K562 (cell line): ENCODE results near the gene PRR7. TPM values are rescaled to one million over a fixed set of nuclear protein-coding genes. Genes with fewer than 3 reads are reported as not detected.

Experiments used
- CAMTA2 ChIP-seq: fragments of 250-450 bp; sonication (Bioruptor Pico); conservative IDR thresholded peaks from 2 replicates; pipeline ENCODE4 v1.5.1; 2022
- DACH1 ChIP-seq: fragments of 450-650 bp; IDR thresholded peaks from 2 replicates; pipeline ENCODE4 v1.6.1; 2018; ENCODE audit not compliant: partially characterized antibody
- EZH2 ChIP-seq: IDR thresholded peaks from 2 replicates; pipeline ENCODE4 v1.6.1; 2012; ENCODE audit warnings: low read depth, mild to moderate bottlenecking, inconsistent platforms, low read length, borderline replicate concordance
- GTF2A2 ChIP-seq: IDR thresholded peaks from 2 replicates; pipeline ENCODE4 v1.6.1; 2016; ENCODE audit warnings: mild to moderate bottlenecking, missing genetic modification characterization, missing compliant biosample characterization
- JUN ChIP-seq, 2 experiments: sonication (generic) in 1 of 2; formaldehyde crosslinking in 1 of 2; IDR thresholded peaks; 2 replicates each; pipeline versions ENCODE4 v1.6.1 to v1.8.0; 2012 to 2022; ENCODE audit warnings: borderline replicate concordance in 2 of 2, mild to moderate bottlenecking in 2 of 2, improper control_type of control experiment in 1 of 2, low read depth in 1 of 2, low read length in 1 of 2, missing genetic modification reagents in 1 of 2
- MAFG ChIP-seq: fragments of 450-650 bp; conservative IDR thresholded peaks from 2 replicates; pipeline ENCODE4 v1.6.1; 2016; ENCODE audit warnings: missing genetic modification characterization, missing compliant biosample characterization
- MBD2 ChIP-seq: sonication (generic); IDR thresholded peaks from 2 replicates; pipeline ENCODE4 v1.6.1; 2016; ENCODE audit warnings: low read depth, borderline replicate concordance
- MTA3 ChIP-seq: fragments of 450-650 bp; formaldehyde crosslinking; IDR thresholded peaks from 2 replicates; pipeline ENCODE4 v1.6.1; 2017; ENCODE audit warnings: mild to moderate bottlenecking, borderline replicate concordance
- POLR2AphosphoS2 ChIP-seq: IDR thresholded peaks from 2 replicates; pipeline ENCODE4 v1.6.1; 2012; ENCODE audit warnings: low read length, improper control_type of control experiment
- POLR2AphosphoS5 ChIP-seq: IDR thresholded peaks from 2 replicates; pipeline ENCODE4 v1.6.1; 2011; ENCODE audit warnings: mild to moderate bottlenecking, low read depth, low read length, moderate library complexity; ENCODE audit not compliant: control insufficient read depth, insufficient read depth
- PYGO2 ChIP-seq: fragments of 450-650 bp; IDR thresholded peaks from 2 replicates; pipeline ENCODE4 v1.6.1; 2016; ENCODE audit warnings: mild to moderate bottlenecking, missing genetic modification characterization, moderate library complexity, missing compliant biosample characterization
- RBBP5 ChIP-seq: fragments of 200-600 bp; sonication (generic); IDR thresholded peaks from 2 replicates; pipeline ENCODE4 v1.6.1; 2012; ENCODE audit warnings: borderline replicate concordance, mild to moderate bottlenecking, low read length, control low read depth, inconsistent platforms; ENCODE audit not compliant: insufficient read depth, poor library complexity, severe bottlenecking
- SAP30 ChIP-seq: fragments of 200-600 bp; sonication (generic); IDR thresholded peaks from 2 replicates; pipeline ENCODE4 v1.6.1; 2012; ENCODE audit warnings: borderline replicate concordance, low read depth, mild to moderate bottlenecking, moderate library complexity, low read length, control low read depth, inconsistent platforms; ENCODE audit not compliant: insufficient read depth, poor library complexity, severe bottlenecking
- SIN3B ChIP-seq: fragments of 450-650 bp; IDR thresholded peaks from 2 replicates; pipeline ENCODE4 v1.6.1; 2017; ENCODE audit warnings: low read depth, mild to moderate bottlenecking, moderate library complexity
- SREBF2 ChIP-seq: sonication (generic); formaldehyde crosslinking; IDR thresholded peaks from 2 replicates; pipeline ENCODE4 v1.4.0; 2020; ENCODE audit warnings: mild to moderate bottlenecking, missing genetic modification reagents
- TBL1XR1 ChIP-seq, 2 experiments: IDR thresholded peaks; 2 replicates each; pipeline ENCODE4 v1.6.1; 2012; ENCODE audit warnings: improper control_type of control experiment in 2 of 2, low read length in 2 of 2, mild to moderate bottlenecking in 1 of 2
- ZNF232 ChIP-seq: sonication (generic); formaldehyde crosslinking; IDR thresholded peaks from 2 replicates; pipeline ENCODE4 v1.8.0; 2022; ENCODE audit warnings: mild to moderate bottlenecking, missing genetic modification reagents
- polyA plus RNA-seq, 8 experiments: library from polyadenylated mRNA; depleted of rRNA in 4 of 8; stranded (reverse) in 5 of 8; unstranded in 3 of 8; fragments of >200 nt; fragmentation: Nextera tagmentation in 2 of 8; fragmentation: Illumina TruSeq in 1 of 8; extraction: Ambion mirVana in 2 of 8; extraction: Trizol in 1 of 8; gene quantifications; 2 replicates each; pipeline versions ENCODE4 v1.2.1 to v1.2.3, GENCODE V29; 2011 to 2014; ENCODE audit warnings: inconsistent platforms in 1 of 8, missing spikeins in 1 of 8
- total RNA-seq, 7 experiments: library from RNA; depleted of rRNA in 6 of 7; stranded (reverse); fragments of >200 nt in 6 of 7; fragmentation: Illumina TruSeq in 2 of 7; extraction: Trizol in 2 of 7; gene quantifications; 2 replicates each; pipeline versions ENCODE4 v1.2.1 to v1.2.3, GENCODE V29; 2011 to 2021; ENCODE audit warnings: low replicate concordance in 1 of 7
- TF ChIP-seq, protein P1 (sequence below), 2 experiments: fragments of 450-650 bp; IDR thresholded peaks; 2 replicates each; pipeline ENCODE4 v1.6.1; 2016
- TF ChIP-seq, protein P2 (sequence below): sonication (generic); formaldehyde crosslinking; IDR thresholded peaks from 2 replicates; pipeline ENCODE4 v1.8.0; 2022; ENCODE audit warnings: missing genetic modification reagents, mild to moderate bottlenecking, borderline replicate concordance
- TF ChIP-seq, protein P3 (sequence below): fragments of 250-450 bp; sonication (Bioruptor Pico); IDR thresholded peaks from 2 replicates; pipeline ENCODE4 v1.8.0; 2021; ENCODE audit warnings: borderline replicate concordance, mild to moderate bottlenecking, moderate library complexity; ENCODE audit not compliant: poor library complexity, severe bottlenecking
- TF ChIP-seq, protein P4 (sequence below): sonication (generic); formaldehyde crosslinking; IDR thresholded peaks from 2 replicates; pipeline ENCODE4 v1.8.0; 2022; ENCODE audit warnings: missing genetic modification reagents, mild to moderate bottlenecking, borderline replicate concordance

The PRR7 gene
- total and polyA plus RNA-seq, 9 of the 15 experiments (the other 6 are each of a cell fraction or from before 2014, with no cell fraction given) = 0.80 to 11.3 (median 10.4) TPM; not detected in 4

DNA sequence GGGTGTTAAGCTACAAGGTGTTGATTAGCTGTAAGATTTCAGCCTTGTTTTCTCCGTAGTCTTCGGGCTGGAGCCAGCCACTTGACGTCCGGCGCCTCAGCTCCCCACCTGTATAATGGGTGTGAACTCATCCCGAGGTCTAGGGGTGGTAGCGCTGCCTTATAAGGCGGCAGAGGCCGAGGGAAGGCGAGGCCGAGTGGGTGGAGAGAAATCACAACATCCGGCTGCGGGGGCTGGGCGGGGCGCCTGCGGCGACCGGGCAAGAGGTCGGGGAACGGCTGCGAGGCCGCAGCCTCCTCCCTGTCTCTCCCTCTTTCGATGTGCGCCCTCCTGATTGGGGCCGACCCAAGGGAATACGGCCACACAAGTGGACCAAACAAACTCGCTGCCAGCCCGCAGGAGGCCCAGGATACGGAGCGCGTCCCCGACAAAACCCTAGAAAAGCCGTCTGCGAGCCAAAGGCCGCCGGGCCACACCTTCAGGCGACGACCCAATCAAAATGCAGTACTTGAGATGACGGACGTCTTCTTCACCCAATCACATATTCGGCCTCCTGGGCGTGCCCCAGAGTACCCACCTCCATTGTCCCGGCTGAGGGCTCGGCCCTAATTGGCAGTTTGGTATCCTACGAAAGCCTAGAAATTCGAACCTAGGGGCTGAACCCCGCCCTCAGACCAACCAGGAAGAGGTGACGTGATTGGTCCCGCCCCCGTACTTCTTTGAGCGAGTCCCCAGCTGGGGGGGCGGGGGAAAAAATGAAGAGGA, 20.6 kb upstream of the PRR7 start (continued):
- TF ChIP-seq, protein P1, sequence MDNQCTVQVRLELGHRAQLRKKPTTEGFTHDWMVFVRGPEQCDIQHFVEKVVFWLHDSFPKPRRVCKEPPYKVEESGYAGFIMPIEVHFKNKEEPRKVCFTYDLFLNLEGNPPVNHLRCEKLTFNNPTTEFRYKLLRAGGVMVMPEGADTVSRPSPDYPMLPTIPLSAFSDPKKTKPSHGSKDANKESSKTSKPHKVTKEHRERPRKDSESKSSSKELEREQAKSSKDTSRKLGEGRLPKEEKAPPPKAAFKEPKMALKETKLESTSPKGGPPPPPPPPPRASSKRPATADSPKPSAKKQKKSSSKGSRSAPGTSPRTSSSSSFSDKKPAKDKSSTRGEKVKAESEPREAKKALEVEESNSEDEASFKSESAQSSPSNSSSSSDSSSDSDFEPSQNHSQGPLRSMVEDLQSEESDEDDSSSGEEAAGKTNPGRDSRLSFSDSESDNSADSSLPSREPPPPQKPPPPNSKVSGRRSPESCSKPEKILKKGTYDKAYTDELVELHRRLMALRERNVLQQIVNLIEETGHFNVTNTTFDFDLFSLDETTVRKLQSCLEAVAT (IDR thresholded peaks at IDR 0.05) = no peak
- TF ChIP-seq SREBF2 (CRISPR knock-in tag) (no peak), MTA3 (peak; percentile 69; the same call in 1 of the 2 replicates), GTF2A2 (tag) (no peak), RBBP5 (peak; percentile 21), MAFG (tag) (no peak), DACH1 (peak; percentile 84), JUN (IDR thresholded peaks at IDR 0.05; ENCODE audit: borderline replicate concordance, low read depth, low read length) (0 out of 2 replicates have a peak, but pooled peaks have one; percentile 14), JUN (CRISPR knock-in tag; IDR thresholded peaks at IDR 0.05; ENCODE audit: borderline replicate concordance) (no peak), SIN3B (no peak), CAMTA2 (no peak), POLR2AphosphoS5 (peak; percentile 51), TBL1XR1 (IDR thresholded peaks at IDR 0.05; ENCODE audit: low read length in 2 of 2) (no peak), EZH2 (no peak), PYGO2 (no peak), ZNF232 (CRISPR knock-in tag) (no peak), MBD2 (peak; percentile 86), SAP30 (peak; percentile 60), POLR2AphosphoS2 (no peak)
- TF ChIP-seq, protein P2, sequence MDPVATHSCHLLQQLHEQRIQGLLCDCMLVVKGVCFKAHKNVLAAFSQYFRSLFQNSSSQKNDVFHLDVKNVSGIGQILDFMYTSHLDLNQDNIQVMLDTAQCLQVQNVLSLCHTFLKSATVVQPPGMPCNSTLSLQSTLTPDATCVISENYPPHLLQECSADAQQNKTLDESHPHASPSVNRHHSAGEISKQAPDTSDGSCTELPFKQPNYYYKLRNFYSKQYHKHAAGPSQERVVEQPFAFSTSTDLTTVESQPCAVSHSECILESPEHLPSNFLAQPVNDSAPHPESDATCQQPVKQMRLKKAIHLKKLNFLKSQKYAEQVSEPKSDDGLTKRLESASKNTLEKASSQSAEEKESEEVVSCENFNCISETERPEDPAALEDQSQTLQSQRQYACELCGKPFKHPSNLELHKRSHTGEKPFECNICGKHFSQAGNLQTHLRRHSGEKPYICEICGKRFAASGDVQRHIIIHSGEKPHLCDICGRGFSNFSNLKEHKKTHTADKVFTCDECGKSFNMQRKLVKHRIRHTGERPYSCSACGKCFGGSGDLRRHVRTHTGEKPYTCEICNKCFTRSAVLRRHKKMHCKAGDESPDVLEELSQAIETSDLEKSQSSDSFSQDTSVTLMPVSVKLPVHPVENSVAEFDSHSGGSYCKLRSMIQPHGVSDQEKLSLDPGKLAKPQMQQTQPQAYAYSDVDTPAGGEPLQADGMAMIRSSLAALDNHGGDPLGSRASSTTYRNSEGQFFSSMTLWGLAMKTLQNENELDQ = 0 out of 2 replicates have a peak, but pooled peaks have one; percentile 72
- TF ChIP-seq, protein P3, sequence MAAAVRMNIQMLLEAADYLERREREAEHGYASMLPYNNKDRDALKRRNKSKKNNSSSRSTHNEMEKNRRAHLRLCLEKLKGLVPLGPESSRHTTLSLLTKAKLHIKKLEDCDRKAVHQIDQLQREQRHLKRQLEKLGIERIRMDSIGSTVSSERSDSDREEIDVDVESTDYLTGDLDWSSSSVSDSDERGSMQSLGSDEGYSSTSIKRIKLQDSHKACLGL (CRISPR knock-in tag) = no peak
- TF ChIP-seq, protein P4, sequence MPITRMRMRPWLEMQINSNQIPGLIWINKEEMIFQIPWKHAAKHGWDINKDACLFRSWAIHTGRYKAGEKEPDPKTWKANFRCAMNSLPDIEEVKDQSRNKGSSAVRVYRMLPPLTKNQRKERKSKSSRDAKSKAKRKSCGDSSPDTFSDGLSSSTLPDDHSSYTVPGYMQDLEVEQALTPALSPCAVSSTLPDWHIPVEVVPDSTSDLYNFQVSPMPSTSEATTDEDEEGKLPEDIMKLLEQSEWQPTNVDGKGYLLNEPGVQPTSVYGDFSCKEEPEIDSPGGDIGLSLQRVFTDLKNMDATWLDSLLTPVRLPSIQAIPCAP = no peak
